ENCODE results near the gene NF2.

DNA sequence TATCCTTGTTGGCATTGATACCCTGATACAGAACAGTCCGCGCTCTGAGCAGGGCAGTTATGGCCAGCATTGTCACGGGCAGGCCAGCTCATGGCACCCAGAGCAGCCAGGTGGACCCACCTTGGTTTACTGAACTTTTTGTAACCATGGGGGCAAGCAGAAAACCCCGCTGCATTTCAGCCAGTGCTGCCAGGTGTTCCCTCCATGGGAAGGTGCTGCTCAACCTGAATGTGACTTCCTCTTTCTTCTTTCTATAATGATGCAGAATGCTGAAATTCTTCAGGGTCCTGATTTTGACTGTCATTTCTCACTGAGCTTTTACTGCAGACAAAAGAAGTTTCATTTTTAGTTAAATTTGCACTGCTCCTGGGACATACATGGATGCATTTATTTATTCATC, 80.8 kb downstream of the NF2 start:
- no peak for TF ChIP-seq POLR2A (IDR thresholded peaks at IDR 0.05; ENCODE audit: low read depth, low read length)
- no peak for TF ChIP-seq POLR2AphosphoS5 (IDR thresholded peaks at IDR 0.05; ENCODE audit: low read depth, low read length)
- peak; percentile 82 for TF ChIP-seq SPI1 (IDR thresholded peaks at IDR 0.05; ENCODE audit: low read depth, low read length)
- TF ChIP-seq TAF1 (IDR thresholded peaks at IDR 0.05; ENCODE audit: low read depth, low read length), result no peak
